ENCODE data around the gene PRKCE. TPM values are rescaled to one million over a fixed set of nuclear protein-coding genes. Genes with fewer than 3 reads are reported as not detected.

Gene PRKCE
- total RNA-seq, 2 experiments from 2014 or later: 24.9 to 26.2 TPM

DNA sequence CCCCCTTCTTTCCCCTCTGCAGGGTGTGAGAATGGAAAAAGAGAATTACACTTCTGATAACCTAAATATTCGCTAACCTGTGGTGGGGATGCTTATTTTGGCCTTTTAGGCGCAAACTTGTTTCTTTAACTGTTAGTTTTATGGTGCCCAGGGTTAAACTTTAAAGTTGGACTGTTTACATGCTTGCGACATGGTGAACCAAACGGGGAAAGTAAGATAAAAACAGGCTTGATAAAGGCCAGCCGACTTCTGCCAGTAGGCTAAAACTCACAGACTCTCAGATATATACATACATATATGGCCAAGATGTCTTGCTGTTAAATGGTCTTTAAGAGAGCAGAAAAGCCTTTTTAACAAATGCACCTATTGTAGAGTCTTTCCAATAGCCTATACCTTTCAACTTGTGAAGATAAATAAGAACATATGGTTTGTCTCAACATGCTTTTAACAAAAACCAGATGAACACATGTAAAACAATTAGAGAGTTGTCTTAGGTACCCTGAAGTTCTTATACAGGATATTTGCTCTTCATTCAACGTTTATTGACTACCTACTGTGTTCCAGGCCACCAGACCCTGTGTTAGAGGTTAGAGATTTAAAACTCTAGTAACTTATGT is 29.0 kb downstream of the PRKCE start:
- no peaks in the 10 kb centered on the region for H3K27me3 Mint-ChIP-seq
- TF ChIP-seq CTCF (IDR thresholded peaks at IDR 0.05): no peak
- CTCF ChIA-PET: no interaction called here
- H3K36me3 ChIP-seq (ENCODE audit: insufficient read depth, low read length): no peaks in the 10 kb centered on the region
- H3K27ac Mint-ChIP-seq: no peak overlapping the region
- no peaks in the 10 kb centered on the region for H3K27me3 ChIP-seq (ENCODE audit: control insufficient read depth in 1 of 2, insufficient read depth in 2 of 2, low read length in 2 of 2)
- H3K4me1 ChIP-seq (ENCODE audit: insufficient read depth, low read length): no peaks in the 10 kb centered on the region
- ATAC-seq (ENCODE audit: poor library complexity): no peak
- no peaks in the 10 kb centered on the region for H3K9me3 ChIP-seq (ENCODE audit: control insufficient read depth in 1 of 2, insufficient read depth in 1 of 2, low read length in 2 of 2)
- no peak for DNase-seq
- no peak overlapping the region for H3K4me3 Mint-ChIP-seq
- intact Hi-C loops (cut with DNase I, micrococcal nuclease): no loop called here
- H3K27ac ChIP-seq (ENCODE audit: low read depth in 1 of 2, low read length in 2 of 2): no peak overlapping the region
- no peaks in the 10 kb centered on the region for H3K36me3 Mint-ChIP-seq (ENCODE audit: low read depth)
- POLR2A ChIA-PET: no interaction called here
- no peaks in the 10 kb centered on the region for H3K4me1 Mint-ChIP-seq (ENCODE audit: low read depth)
- H3K9me3 Mint-ChIP-seq: no peaks in the 10 kb centered on the region
- H3K4me3 ChIP-seq (ENCODE audit: low read length): no peak overlapping the region

- DNase-seq: peak in 1 of 14 experiments; percentile 4
- Mint-ChIP-seq H3K36me3 (ENCODE audit: low read depth) (no peaks in the 10 kb centered on the region), H3K4me1 (ENCODE audit: low read depth) (no peaks in the 10 kb centered on the region), H3K27me3 (no peaks in the 10 kb centered on the region), H3K9me3 (no peaks in the 10 kb centered on the region), H3K4me3 (no peak overlapping the region), H3K27ac (no peak overlapping the region)
- no peaks in the 10 kb centered on the region for H3K36me3 ChIP-seq (ENCODE audit: insufficient read depth, low read length)
- H3K27ac ChIP-seq (ENCODE audit: low read depth in 1 of 2, low read length in 2 of 2): no peak overlapping the region
- POLR2A ChIA-PET: no interaction called here
- H3K27me3 ChIP-seq (ENCODE audit: control insufficient read depth in 1 of 2, insufficient read depth in 2 of 2, low read length in 2 of 2): no peaks in the 10 kb centered on the region
- intact Hi-C loops (cut with DNase I, micrococcal nuclease): no loop called here
- CTCF ChIA-PET: no interaction called here
- no peaks in the 10 kb centered on the region for H3K9me3 ChIP-seq (ENCODE audit: control insufficient read depth in 1 of 2, insufficient read depth in 1 of 2, low read length in 2 of 2)
- no peak for ATAC-seq (ENCODE audit: poor library complexity)
- H3K4me3 ChIP-seq (ENCODE audit: low read length): no peak overlapping the region
- no peaks in the 10 kb centered on the region for H3K4me1 ChIP-seq (ENCODE audit: insufficient read depth, low read length)
- TF ChIP-seq CTCF (IDR thresholded peaks at IDR 0.05): no peak
Observed at GRCh38 chr2:45681675-45682074, 30.2 kb downstream of the PRKCE start.

DNA sequence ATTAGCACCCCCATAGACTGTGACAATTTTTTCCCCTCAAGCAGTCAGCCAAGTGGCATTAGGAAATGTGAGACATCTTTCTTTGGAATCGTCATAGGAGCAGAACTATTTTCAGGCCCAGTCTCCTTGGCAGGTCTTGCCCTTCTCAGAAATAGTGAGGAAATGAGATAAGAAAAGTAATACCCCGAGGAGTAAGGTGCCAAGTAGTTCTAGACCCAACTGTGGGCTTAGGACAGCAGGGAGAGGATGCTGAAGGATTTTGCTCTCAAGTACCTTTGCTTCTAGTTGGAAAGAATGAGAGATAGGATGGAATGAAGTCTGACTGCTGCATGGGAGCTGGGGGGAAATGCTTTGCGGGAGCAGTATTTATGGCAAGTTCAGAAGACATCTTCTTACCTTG is 31.8 kb downstream of the PRKCE start:
- no peaks in the 10 kb centered on the region for H3K36me3 Mint-ChIP-seq (ENCODE audit: low read depth)
- TF ChIP-seq CTCF (IDR thresholded peaks at IDR 0.05): no peak
- POLR2A ChIA-PET: no interaction called here
- intact Hi-C loops (cut with DNase I, micrococcal nuclease): no loop called here
- H3K36me3 ChIP-seq (ENCODE audit: insufficient read depth, low read length): no peaks in the 10 kb centered on the region
- H3K9me3 ChIP-seq (ENCODE audit: control insufficient read depth in 1 of 2, insufficient read depth in 1 of 2, low read length in 2 of 2): no peaks in the 10 kb centered on the region
- H3K27ac Mint-ChIP-seq: no peak overlapping the region
- no peaks in the 10 kb centered on the region for H3K27me3 ChIP-seq (ENCODE audit: control insufficient read depth in 1 of 2, insufficient read depth in 2 of 2, low read length in 2 of 2)
- no peak overlapping the region for H3K27ac ChIP-seq (ENCODE audit: low read depth in 1 of 2, low read length in 2 of 2)
- ATAC-seq (ENCODE audit: poor library complexity) (no peak), DNase-seq (no peak)
- H3K27me3 Mint-ChIP-seq: no peaks in the 10 kb centered on the region
- CTCF ChIA-PET: no interaction called here
- no peak overlapping the region for H3K4me3 ChIP-seq (ENCODE audit: low read length)
- H3K4me1 Mint-ChIP-seq (ENCODE audit: low read depth): peaks cover 8% of the 10 kb centered on the region
- H3K4me1 ChIP-seq (ENCODE audit: insufficient read depth, low read length): no peaks in the 10 kb centered on the region
- H3K9me3 Mint-ChIP-seq: no peaks in the 10 kb centered on the region
- no peak overlapping the region for H3K4me3 Mint-ChIP-seq
